ENCODE measurements around the gene NSF. TPM values are rescaled to one million over a fixed set of nuclear protein-coding genes. Genes with fewer than 3 reads are reported as not detected.

NSF gene
- total RNA-seq, 1 experiment from 2014 or later, result 35.9 TPM

GRCh38 chr17:46796524-46796923 is 206.1 kb downstream of the NSF start:
- H3K9me3 ChIP-seq (ENCODE audit: low read depth, low read length, poor library complexity, severe bottlenecking), result no peaks in the 10 kb centered on the region
- POLR2A ChIA-PET (ENCODE audit: low non-redundant PET), result no interaction called here
- no peak for DNase-seq (ENCODE audit: low spot score)
- CTCF ChIA-PET, result no interaction called here
- H3K27me3 ChIP-seq (replicated peaks; ENCODE audit: insufficient read depth, low read depth, low read length, poor library complexity), result no peaks in the 10 kb centered on the region
- intact Hi-C loops (cut with micrococcal nuclease; ENCODE audit: unreplicated experiment), result no loop called here
- TF ChIP-seq, protein P1, sequence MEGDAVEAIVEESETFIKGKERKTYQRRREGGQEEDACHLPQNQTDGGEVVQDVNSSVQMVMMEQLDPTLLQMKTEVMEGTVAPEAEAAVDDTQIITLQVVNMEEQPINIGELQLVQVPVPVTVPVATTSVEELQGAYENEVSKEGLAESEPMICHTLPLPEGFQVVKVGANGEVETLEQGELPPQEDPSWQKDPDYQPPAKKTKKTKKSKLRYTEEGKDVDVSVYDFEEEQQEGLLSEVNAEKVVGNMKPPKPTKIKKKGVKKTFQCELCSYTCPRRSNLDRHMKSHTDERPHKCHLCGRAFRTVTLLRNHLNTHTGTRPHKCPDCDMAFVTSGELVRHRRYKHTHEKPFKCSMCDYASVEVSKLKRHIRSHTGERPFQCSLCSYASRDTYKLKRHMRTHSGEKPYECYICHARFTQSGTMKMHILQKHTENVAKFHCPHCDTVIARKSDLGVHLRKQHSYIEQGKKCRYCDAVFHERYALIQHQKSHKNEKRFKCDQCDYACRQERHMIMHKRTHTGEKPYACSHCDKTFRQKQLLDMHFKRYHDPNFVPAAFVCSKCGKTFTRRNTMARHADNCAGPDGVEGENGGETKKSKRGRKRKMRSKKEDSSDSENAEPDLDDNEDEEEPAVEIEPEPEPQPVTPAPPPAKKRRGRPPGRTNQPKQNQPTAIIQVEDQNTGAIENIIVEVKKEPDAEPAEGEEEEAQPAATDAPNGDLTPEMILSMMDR (conservative IDR thresholded peaks at IDR 0.05; ENCODE audit: low read depth, low read length), result no peak
- no peak for TF ChIP-seq EZH2 (IDR thresholded peaks at IDR 0.05; ENCODE audit: borderline replicate concordance, low read depth, low read length, poor library complexity, severe bottlenecking)
- H3K4me3 ChIP-seq (ENCODE audit: low read depth, low read length, poor library complexity, severe bottlenecking), result no peak overlapping the region
- BruUV-seq (replicated peaks), result no TSS peak
- H3K4me1 ChIP-seq (ENCODE audit: insufficient read depth, low read length, poor library complexity, severe bottlenecking), result no peaks in the 10 kb centered on the region
- H3K27ac ChIP-seq (ENCODE audit: low read depth, low read length, poor library complexity, severe bottlenecking), result no peak overlapping the region
- no peaks in the 10 kb centered on the region for H3K36me3 ChIP-seq (ENCODE audit: insufficient read depth, low read length, poor library complexity, severe bottlenecking)

DNA sequence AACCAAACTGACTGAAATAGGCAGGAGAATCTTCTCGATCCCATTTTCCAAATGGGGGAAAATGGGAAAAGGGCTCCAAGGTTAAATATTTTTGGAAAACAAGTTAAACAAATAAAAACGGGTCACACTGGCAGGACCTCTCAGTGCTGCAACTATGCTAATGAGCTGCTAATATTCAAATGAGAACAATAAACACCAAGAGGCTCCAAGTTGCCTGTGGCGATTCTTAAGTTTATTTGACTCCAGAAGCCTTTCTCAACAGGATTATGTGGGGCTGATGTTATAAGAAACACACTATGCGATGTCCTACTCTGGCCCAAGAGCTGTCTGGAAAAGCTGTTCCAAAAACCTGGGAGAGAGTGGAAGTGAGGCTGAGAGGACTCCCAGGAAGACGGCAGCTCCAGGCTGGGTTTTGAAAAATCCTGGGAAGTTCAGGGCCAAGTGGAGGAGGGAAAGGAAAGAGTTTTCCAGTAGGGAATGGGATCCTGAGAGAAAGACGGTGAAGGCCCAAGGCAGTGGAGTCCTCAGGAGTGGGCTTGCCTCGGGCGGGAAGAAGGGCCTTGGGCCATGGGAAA is 206.6 kb downstream of the NSF start:
- H3K27me3 ChIP-seq (replicated peaks; ENCODE audit: insufficient read depth, low read depth, low read length, poor library complexity), result no peaks in the 10 kb centered on the region
- intact Hi-C loops (cut with micrococcal nuclease; ENCODE audit: unreplicated experiment), result no loop called here
- POLR2A ChIA-PET (ENCODE audit: low non-redundant PET), result no interaction called here
- CTCF ChIA-PET, result interaction anchor here (0.9 kb wide), 1 partner anchor 588 kb away, joined by 3 read pairs; no protein-coding TSS in a partner anchor
- DNase-seq (ENCODE audit: low spot score), result no peak
- no peaks in the 10 kb centered on the region for H3K9me3 ChIP-seq (ENCODE audit: low read depth, low read length, poor library complexity, severe bottlenecking)
- BruUV-seq (replicated peaks), result no TSS peak
- no peaks in the 10 kb centered on the region for H3K36me3 ChIP-seq (ENCODE audit: insufficient read depth, low read length, poor library complexity, severe bottlenecking)
- TF ChIP-seq, protein P1 (conservative IDR thresholded peaks at IDR 0.05; ENCODE audit: low read depth, low read length), result no peak
- TF ChIP-seq EZH2 (IDR thresholded peaks at IDR 0.05; ENCODE audit: borderline replicate concordance, low read depth, low read length, poor library complexity, severe bottlenecking), result no peak
- no peak overlapping the region for H3K27ac ChIP-seq (ENCODE audit: low read depth, low read length, poor library complexity, severe bottlenecking)
- no peaks in the 10 kb centered on the region for H3K4me1 ChIP-seq (ENCODE audit: insufficient read depth, low read length, poor library complexity, severe bottlenecking)
- no peak overlapping the region for H3K4me3 ChIP-seq (ENCODE audit: low read depth, low read length, poor library complexity, severe bottlenecking)

GRCh38 chr17:46800573-46800972 is 210.1 kb downstream of the NSF start:
- Histone ChIP-seq H3K27me3 (replicated peaks; ENCODE audit: insufficient read depth, low read depth, low read length, poor library complexity) (no peaks in the 10 kb centered on the region), H3K4me3 (ENCODE audit: low read depth, low read length, poor library complexity, severe bottlenecking) (no peak overlapping the region), H3K4me1 (ENCODE audit: insufficient read depth, low read length, poor library complexity, severe bottlenecking) (no peaks in the 10 kb centered on the region), H3K36me3 (ENCODE audit: insufficient read depth, low read length, poor library complexity, severe bottlenecking) (no peaks in the 10 kb centered on the region), H3K9me3 (ENCODE audit: low read depth, low read length, poor library complexity, severe bottlenecking) (no peaks in the 10 kb centered on the region), H3K27ac (ENCODE audit: low read depth, low read length, poor library complexity, severe bottlenecking) (no peak overlapping the region)
- intact Hi-C loops (cut with micrococcal nuclease; ENCODE audit: unreplicated experiment), result no loop called here
- TF ChIP-seq, protein P1 (conservative IDR thresholded peaks at IDR 0.05; ENCODE audit: low read depth, low read length), result no peak
- no peak for TF ChIP-seq EZH2 (IDR thresholded peaks at IDR 0.05; ENCODE audit: borderline replicate concordance, low read depth, low read length, poor library complexity, severe bottlenecking)
- BruUV-seq (replicated peaks), result no TSS peak
- ChIA-PET POLR2A (ENCODE audit: low non-redundant PET) (no interaction called here), CTCF (no interaction called here)
- DNase-seq (ENCODE audit: low spot score), result no peak

All from A673 (cell line).